GM21529 (cell line): ENCODE data around the gene EME1.
"Not testable (repeated sequence)": the region's sequence is repeated elsewhere in the genome, so short reads cannot be mapped to it uniquely, and the experiment has no call there.

Source experiments
- ATAC-seq: cut with Tn5 transposase; IDR thresholded peaks from one replicate; pipeline ENCODE4 v1.9.1; 2021; ENCODE audit not compliant: unreplicated experiment

The EME1 gene, protein sequence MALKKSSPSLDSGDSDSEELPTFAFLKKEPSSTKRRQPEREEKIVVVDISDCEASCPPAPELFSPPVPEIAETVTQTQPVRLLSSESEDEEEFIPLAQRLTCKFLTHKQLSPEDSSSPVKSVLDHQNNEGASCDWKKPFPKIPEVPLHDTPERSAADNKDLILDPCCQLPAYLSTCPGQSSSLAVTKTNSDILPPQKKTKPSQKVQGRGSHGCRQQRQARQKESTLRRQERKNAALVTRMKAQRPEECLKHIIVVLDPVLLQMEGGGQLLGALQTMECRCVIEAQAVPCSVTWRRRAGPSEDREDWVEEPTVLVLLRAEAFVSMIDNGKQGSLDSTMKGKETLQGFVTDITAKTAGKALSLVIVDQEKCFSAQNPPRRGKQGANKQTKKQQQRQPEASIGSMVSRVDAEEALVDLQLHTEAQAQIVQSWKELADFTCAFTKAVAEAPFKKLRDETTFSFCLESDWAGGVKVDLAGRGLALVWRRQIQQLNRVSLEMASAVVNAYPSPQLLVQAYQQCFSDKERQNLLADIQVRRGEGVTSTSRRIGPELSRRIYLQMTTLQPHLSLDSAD

DNA sequence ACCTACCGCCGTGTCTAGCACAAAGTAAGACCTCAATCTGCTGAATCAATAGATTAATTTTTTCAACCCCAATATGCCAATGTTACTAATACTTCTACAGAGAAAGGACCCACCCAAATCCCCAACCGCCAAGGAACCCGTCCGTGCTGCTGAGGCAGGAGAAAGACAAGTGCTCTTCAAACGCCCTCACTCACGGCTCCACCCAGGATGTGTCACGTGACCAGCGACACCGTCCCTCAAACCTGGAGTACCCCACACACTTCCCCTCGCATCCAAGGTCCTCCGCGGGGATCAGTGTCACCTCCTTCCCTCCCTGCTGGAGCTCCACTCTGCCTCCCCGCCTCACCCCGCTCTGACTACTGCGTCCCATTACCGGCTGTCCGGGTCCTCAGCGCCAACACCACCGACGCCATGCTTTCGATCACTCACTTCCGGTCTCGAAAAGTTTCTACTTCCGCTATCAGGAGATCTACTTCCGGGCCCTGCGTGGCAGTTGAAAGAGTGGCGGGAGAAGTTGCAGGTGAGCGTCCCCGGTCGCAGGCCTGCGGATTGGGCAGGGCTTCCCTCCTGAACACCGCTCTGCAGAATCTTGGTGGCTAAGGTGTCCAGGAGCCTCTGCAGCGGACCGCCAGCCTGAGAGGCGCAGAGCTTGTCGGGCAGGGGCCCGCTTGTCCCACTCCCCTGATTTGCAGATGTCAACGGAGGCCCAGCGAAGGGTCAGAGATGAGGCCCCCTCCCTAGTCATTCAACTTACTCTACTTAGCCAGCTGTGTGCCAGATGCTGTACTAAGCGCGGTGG lies at the start of gene EME1, which contains the start of gene MRPL27:
EME1 (plus strand) TSS at position 472 of the 799 bp plus-strand sequence. CDS start 1,980 bp downstream, outside the sequence.
MRPL27 (minus strand) TSS at position 427 of the 799 bp plus-strand sequence; CDS start at position 413, 14 bp downstream.
- peak; percentile 87 for ATAC-seq

DNA sequence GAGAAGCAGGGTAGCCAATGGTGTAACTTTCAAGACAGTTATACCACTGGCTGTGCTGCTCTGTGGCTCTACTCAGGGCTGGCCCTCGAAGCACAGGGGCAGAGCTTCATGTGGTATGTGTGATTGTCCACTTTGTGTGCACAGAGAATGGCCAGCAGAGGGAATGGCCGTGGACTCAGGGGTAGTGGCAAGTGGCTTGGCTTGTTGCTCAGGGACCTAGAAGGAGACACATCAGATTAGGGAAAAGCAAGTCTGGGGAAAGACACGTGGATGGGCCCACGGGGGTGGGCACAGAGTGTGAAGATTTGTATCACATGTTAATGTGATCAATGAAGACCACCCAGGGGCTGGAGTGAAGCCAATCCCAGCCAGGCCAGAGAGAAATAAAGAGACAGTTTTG lies 47.1 kb upstream of the EME1 start:
- ATAC-seq: no peak

DNA sequence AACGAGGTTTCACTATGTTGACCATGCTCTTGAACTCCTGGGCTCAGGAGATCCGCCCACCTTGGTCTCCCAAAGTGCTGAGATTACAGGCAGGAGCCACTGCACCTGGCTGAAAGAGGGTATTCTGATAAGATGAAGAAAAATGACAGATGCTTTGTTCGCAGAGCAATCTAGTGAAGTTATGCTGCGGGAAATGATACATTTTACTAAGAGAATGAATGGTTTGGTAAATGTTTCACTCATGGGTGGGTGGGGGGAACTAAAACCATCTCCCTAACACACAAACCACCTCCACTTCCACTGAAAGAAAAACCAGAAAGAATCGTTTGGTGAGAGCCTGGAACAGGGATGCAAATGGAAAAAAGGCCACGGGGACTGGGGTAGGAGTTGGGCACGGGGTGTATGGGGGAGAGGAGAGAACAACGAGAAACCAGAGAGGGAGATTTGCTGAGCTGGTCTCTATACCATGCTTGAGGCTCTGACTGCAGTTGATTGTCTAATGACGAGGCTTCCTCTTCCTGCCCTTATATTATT lies 46.1 kb upstream of the EME1 start:
- ATAC-seq: no peak

DNA sequence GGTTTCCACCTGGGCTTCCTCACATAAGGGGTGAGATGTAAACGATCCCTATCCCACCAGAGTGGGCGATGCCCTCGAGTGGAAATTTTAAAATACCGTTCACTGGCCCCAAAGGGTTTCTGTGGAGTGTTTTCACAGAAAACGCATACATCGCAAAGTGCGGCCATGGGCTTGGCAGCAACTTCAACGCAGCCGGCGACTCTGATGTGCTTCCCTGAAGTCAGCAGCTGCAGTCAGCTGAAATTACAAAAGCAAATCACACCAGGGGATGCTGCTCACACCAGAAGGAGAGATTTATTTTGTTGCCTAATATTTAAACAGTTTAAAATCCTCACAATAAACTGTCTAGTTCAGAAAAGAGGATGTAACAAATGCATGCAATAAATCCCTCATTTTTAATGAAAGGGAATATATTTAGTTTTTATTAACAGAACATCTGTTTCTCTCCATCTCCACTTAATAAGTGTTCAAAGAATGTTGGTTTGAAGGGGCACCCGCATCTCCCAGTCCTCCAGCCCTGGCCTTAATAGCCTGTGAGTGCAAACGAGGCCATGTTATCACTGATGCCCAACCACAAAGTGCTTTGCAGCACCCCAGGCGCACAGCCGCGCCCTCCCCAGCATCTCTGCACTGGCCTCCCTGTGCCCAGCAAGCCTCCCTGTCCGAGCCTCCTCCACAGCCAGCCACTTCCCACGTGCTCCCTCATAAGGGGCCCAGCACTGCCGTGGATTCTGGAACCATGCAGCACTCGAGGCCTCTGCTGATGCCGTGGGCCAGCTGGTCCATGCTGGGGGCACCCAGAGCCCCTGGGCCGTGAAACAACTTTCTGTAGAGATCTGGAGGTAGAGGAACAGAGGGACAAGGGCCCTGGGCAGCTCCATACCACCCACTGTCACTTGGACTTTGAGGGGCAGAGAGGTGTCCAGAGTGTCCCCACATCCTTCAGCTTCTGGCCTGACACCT lies 44.4 kb upstream of the EME1 start:
- no peak for ATAC-seq

DNA sequence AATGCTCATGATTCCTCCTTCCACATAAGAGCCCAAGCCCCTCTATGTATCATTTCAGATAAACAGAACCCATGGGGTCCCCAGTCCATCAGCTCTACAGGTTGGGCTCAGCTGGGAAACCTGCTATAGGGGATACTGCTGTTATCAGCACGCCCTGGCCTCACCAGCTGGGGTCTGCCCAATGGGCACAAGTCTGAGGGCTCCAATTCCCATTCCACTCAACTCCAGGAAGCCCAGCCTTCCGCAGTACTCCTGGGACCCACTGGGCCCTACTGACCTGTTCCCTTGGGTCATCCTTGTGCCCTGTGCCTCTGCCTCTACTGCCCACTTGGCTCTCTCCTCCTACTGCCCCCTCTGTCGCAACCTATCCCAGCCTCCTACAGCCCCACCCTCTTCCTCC lies 43.3 kb upstream of the EME1 start:
- ATAC-seq: no peak

DNA sequence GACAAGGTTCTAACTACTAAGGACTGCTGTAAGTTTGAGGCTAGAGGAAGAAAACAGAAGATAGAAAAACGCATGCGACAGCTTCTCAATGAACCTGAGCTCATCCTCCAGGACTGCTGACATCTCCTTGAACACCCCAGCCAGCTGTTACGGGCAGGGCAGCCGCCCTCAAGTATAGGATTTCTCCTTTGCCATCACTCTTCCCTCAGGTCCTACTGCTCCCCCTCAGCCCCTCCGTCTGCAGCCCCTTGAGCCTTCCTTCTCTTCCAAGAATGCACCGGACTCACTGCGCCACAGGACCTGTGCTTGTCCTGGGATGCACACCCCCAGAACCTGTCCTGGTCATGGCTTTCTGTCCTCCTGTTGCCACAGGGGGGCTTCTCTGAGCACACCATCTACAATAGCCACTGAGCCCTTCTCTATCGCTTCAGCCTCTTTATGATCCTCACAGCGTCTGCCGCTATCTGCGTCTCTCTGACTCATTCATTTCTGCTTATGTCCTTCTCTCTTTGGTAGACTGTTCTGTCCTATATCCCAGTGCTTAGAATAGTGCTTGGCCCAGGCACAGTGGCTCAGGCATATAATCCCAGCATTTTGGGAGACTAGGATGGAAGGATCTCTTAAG lies 42.8 kb upstream of the EME1 start:
- ATAC-seq: no peak

DNA sequence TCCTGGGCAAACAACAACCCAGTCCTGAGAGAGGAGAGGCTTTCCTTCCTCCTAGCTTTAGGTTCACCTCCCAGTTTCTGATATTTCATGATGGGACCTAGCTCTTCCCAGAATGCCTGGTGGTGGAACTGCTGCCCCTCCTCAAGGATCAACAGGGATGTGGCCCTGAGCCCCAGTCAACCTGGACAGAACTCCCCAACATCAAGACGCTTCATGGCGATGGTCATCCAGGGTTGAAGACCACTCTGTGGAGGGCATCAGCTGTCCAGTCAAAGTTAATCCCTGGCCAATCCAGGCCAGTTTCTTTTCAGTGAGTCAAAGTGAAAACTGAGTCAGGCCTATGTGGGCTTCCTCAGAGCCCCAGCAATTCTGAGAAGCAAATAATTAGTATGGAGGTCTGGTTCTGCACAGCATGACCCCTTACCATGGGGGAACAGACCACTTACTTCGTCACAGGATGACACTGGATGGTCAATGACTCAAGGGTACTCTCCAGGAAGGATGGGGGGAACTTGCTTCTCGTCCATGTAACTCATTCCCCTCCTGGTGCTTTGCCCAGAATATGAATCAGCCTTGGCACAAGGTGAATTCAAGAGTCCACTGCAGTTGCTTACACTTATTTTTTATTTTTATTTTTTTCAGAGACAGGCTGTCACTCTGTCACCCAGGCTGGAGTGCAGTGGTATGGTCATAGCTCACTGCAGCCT lies 41.8 kb upstream of the EME1 start:
- ATAC-seq: no peak

DNA sequence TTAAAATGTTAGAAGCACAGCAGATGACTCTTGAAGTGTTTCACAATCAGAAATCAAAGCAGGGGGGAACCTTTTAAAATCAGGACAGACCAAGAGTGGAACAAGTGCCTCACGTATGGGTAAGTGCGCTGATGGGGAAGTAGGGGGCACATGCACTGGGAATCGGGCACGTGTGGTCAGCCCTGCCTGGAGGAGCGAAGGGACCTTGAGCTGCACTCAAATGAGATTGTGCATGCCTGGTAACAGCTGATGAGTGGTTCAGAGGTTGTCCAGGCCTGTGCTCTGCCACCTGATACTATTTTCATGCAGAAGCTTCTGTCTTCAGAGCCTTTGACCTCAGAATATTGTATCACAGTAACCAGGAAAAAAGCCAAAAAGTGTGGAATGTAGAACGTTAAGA lies 40.8 kb upstream of the EME1 start:
- ATAC-seq: no peak

DNA sequence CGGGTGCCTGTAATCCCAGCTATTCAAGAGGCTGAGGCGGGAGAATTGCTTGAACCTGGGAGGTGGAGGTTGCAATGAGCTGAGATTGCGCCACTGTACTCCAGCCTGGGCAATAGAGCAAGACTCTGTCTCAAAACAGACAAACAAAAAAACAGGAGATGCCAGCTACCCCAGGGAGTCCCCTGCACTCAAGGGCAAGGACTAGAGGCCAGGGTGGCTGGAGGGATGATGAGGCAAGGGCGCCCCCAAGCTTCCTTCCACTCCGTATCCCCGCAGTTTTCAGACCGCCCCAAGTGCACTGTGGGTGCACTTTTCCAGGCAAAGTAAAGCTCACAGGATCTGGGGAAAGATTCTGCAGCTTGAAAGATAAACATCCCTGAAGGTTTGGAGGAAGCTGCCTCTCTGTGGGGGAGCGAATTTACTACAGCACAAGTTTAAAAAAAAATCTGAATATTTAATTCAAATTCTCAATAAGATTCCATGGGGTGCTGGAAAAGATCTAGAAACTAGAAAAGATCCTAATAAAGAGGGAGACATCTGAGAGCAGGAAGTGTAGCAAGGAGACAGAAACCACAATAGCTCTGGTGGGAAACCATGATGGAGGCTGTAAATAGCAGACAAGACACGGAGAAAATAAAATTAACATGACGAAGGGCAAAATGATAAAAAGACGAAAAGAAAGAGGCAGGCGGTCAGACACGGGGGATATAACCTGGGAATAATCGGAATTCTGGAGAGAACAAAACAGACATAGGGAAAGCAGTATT lies 39.6 kb upstream of the EME1 start:
- not testable (repeated sequence) for ATAC-seq

DNA sequence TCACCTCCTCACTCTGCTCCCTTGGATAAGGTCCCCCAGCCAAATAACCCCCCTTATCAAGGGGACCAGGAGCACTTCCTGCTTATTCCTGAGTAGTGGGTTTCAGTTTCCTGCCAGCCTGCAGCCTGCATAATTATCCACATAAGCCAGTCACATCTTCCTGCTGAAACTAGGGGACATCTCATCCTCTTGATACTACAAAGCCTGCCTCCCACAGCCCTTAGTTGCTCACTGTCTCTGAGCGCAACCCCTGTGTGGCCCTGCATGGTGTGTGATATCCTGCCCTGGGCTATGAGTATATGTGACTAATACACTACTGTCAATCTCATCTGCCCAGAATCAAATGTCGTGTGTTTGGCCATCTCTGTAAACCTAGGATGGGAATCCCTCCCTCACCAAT lies 35.1 kb upstream of the EME1 start:
- ATAC-seq: no peak

DNA sequence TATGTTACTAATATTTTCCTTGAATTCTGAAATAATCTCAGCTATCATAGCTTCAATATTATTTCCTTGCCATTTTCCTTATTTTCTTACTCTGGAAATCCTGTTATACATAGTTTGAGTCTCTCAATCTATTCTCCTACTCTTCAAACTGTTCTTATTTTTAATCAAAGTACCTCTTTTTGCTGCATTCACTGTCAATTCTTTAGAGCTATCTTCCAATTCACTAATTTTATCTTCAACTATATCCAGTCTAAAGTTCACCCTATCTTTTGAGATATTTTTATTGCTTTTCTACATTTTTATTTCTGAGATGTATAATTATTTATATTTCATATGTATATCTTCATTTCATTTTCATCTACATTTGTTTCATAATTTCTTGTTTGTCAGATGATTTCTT lies 34.4 kb upstream of the EME1 start:
- ATAC-seq: no peak

DNA sequence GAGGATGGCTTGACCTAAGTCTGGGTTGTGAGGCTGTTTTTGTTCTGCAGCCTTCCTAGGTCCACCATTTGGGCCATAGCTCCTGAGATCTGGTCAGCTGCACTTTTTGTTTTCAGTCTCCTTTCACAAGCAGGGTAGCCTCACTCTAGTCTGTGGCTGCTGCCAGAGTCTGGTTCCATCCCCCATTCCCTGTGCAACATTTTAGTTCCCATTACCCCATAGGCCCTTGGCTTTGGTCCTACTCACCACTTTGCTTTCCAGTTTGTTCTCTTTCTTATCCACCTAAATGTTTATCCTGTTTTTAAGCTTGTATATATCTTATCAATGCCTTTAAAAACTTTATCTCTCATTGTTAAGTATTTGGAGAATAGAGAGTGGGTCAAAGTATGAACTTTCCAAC lies 33.6 kb upstream of the EME1 start:
- no peak for ATAC-seq

DNA sequence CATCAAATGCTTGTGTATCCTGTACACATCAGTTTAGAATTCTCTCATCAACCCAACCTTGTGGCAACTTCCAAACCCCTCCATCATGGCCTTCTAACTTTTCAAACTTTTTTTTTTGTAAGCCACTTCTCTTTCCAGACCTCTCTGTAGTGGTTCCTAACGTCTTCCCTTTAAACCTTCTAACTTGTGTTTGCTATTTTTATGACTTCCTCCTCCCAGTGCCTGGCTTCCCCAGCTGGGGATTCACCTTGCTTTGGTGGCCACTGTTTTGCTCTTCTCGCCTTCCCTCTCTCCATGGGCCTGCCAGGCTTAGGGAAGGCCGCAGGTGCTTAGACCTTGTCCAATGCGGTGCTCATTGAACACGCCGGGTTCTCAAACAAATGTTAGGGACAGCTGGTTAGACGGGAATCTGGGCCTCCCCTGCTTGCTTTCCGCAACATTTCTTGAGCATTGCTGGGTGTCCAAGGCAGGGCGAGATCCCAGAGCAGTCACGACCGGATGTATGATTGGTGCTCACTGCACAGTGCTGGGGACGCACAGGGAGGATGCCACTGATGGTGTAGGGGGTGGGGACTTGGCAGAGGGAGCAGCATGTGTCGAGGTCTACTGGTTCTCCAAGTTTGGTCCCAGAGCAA lies 28.2 kb upstream of the EME1 start:
- ATAC-seq: no peak

DNA sequence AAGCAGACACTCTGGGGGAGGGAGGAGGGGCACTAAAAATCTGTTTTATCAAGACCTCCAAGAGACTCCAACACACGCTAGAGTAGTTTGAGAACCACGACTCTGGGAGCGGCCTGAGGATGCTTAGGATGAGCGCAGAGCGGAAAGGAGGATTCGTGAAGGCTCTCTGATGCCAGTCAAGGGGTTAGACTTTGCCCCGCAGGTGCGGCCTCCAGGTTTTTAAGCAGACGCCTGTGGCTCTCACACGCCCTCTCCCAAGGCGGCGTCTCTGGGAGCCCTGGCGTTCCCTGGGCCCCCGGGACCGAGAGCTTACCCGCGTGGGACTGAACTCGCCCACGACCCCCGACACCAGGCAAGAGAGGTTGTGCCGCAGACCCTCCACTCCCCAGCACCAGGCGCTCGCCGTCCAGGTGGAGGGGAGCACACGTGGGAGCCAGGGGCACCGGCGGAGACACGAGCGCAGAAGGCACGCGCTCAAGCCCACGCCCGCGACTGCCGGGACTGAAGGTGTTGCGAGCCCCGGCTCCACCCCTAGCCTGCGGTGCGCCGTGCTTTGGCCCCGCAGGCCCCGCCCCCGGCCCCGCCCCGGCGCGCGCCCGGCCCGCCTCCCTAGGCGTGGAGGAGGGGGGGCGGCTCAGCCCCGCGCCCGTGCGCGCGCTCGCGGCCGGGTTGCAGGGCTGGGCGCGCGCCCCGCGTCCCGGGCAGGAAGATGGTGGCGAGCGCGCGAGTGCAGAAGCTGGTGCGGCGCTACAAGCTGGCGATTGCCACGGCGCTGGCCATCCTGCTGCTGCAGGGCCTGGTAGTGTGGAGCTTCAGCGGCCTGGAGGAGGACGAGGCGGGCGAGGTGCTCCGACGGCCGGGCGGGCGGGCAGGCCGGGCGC lies 27.4 kb upstream of the EME1 start, which contains the start of gene XYLT2:
XYLT2 (plus strand) TSS at position 695 of the 881 bp plus-strand sequence; CDS start at position 710, 15 bp downstream.
- peak; percentile 78 for ATAC-seq

DNA sequence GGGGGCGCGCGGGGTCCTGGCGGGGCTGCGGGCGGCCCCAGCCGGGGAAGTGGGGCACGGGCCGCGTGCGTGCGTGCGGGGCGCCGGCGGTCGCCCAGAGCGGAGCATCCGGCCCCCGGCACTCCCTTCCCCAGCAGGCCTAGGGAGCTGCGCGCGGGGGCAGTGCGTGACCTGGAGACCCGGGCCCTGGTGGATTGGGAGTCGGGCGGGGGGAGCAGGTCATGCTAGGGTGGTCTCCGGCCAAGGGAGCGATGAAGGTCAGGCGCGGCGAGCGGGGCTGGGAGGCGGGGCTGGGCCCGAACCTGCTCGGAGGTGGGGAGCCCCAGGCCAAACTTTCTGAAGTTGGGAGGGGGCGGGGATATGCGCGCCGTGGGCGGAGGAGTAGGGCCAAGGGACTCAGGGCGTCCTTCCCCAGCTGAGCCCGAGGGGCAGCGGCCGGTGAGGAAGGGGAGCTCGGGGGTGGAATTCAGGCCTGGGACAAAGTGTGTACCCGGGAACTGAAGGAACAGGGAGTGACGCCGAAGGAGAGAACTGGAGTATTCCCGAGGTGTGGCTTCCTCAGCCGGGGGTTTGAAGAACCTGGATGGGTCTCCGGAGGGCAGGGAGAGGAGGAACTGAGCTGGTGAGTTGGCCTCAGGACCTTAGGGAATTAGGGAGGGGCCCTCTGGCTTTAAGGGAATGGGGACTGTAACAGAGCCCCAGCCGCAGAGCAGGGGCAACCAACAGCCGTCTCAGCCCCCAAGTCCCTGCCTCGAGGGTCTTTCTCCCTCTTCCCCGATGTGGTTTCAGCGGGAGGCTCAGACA lies 26.5 kb upstream of the EME1 start:
- ATAC-seq: peak; percentile 46
